GM18526 (cell line): ENCODE results near the gene CCDC106.

Experiments used
- POLR2A ChIP-seq: IDR thresholded peaks from 3 replicates; pipeline ENCODE4 v1.6.1; 2011; ENCODE audit not compliant: insufficient read length; ENCODE audit errors: extremely low read depth

The CCDC106 gene

GRCh38 chr19:55666343-55667005, 18.5 kb downstream of the CCDC106 start:
- no peak for TF ChIP-seq POLR2A

- no peak for TF ChIP-seq POLR2A
These were observed 19.0 kb downstream of the CCDC106 start for GRCh38 chr19:55667006-55667381.

GRCh38 chr19:55667511-55667910, 19.5 kb downstream of the CCDC106 start:
- no peak for TF ChIP-seq POLR2A

- no peak for TF ChIP-seq POLR2A
These were observed 19.9 kb downstream of the CCDC106 start for GRCh38 chr19:55667958-55668357.

- no peak for TF ChIP-seq POLR2A
These were observed 20.8 kb downstream of the CCDC106 start for GRCh38 chr19:55668603-55669348.

GRCh38 chr19:55669418-55670279, 21.6 kb downstream of the CCDC106 start:
- peak; percentile 10 for TF ChIP-seq POLR2A

- no peak for TF ChIP-seq POLR2A
These were observed 22.5 kb downstream of the CCDC106 start for GRCh38 chr19:55670280-55671053.

GRCh38 chr19:55671054-55671378, 23.0 kb downstream of the CCDC106 start:
- TF ChIP-seq POLR2A, result no peak

GRCh38 chr19:55672418-55672817, 24.4 kb downstream of the CCDC106 start:
- TF ChIP-seq POLR2A, result no peak

GRCh38 chr19:55673465-55673864, 25.5 kb downstream of the CCDC106 start:
- TF ChIP-seq POLR2A, result no peak

- TF ChIP-seq POLR2A, result no peak
These were observed 25.9 kb downstream of the CCDC106 start for GRCh38 chr19:55673889-55674288.

GRCh38 chr19:55674459-55674840, 26.4 kb downstream of the CCDC106 start:
- no peak for TF ChIP-seq POLR2A

- TF ChIP-seq POLR2A, result peak; percentile 59
These were observed 27.0 kb downstream of the CCDC106 start, which contains the start of gene EPN1 for GRCh38 chr19:55674841-55675660. Gene EPN1, plus strand, starts transcription at chr19:55675226. Its CDS starts 3,402 bp downstream, at chr19:55678628.

- no peak for TF ChIP-seq POLR2A
These were observed 27.8 kb downstream of the CCDC106 start for GRCh38 chr19:55675661-55676354.

- no peak for TF ChIP-seq POLR2A
These were observed 28.4 kb downstream of the CCDC106 start for GRCh38 chr19:55676383-55676782.
